Lower lobe of right lung (tissue), 2 donors: Measurements from ENCODE around the gene GALNTL6. TPM values are rescaled to one million over a fixed set of nuclear protein-coding genes. Genes with fewer than 3 reads are reported as not detected.
"Not testable (repeated sequence)": the region's sequence is repeated elsewhere in the genome, so short reads cannot be mapped to it uniquely, and the experiment has no call there.

ENCODE experiments used
- ATAC-seq, 2 donors: fragments of 200-7000 bp; cut with Tn5 transposase; one replicate each; pipeline ENCODE4 v1.9.1; 2020 to 2022; ENCODE audit warnings: mild to moderate bottlenecking in 2 of 2, moderate library complexity in 2 of 2
- DNase-seq: peaks from one replicate; pipeline ENCODE4 v3.0.0-alpha.2; 2020
- H3K27ac ChIP-seq: fragments of 200-600 bp; one replicate; pipeline ENCODE4 v1.8.0; 2022
- H3K27me3 ChIP-seq: fragments of 200-600 bp; one replicate; pipeline ENCODE4 v1.8.0; 2022; ENCODE audit warnings: low read depth
- H3K36me3 ChIP-seq: fragments of 200-600 bp; one replicate; pipeline ENCODE4 v1.8.0; 2022; ENCODE audit warnings: mild to moderate bottlenecking
- H3K4me1 ChIP-seq: fragments of 200-600 bp; one replicate; pipeline ENCODE4 v1.8.0; 2022
- H3K4me3 ChIP-seq: fragments of 200-600 bp; one replicate; pipeline ENCODE4 v1.8.0; 2022; ENCODE audit warnings: mild to moderate bottlenecking
- H3K9me3 ChIP-seq: fragments of 200-600 bp; one replicate; pipeline ENCODE4 v1.8.0; 2022
- intact Hi-C: fragments of 100-400 bp; cut with DNase I; formaldehyde crosslinking; loops from one replicate; pipeline ENCODE4 v1.11.0; 2022
- total RNA-seq: library from RNA; stranded (reverse); fragmentation: NEBNext Ultra II Directional; extraction: Animal tissue kit (Norgen Biotek cat#: 25700); gene quantifications from one replicate; pipeline ENCODE4 v1.2.1, GENCODE V29; 2021
- TF ChIP-seq, protein P1 (sequence below): fragments of 200-600 bp; IDR thresholded peaks from one replicate; pipeline ENCODE4 v1.8.0; 2022; ENCODE audit warnings: antibody characterized with exemption, mild to moderate bottlenecking
- donor health status: DM: no; HTN: yes; CAD: no; lungs with severe emphysema.

GALNTL6 gene
- total RNA-seq, 1 donor from 2014 or later = not detected

DNA sequence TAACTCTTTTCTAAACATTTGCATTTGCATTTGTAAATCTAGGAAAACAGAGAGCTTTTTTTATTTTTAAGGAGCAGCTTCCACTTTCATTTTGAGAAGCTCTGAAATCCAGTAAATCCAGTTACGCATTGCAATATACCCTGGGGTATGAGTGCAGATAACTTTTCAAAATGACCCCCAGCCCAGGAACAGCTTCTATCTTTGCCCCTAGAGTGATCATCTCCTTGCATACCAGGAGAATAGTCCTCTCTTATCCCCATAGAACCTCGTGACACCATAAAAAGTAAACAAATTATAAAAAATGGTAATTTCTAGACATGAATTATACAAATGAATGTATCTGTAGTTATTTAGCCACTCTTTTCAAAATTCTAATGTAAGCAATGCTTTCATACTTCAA is 1063.2 kb downstream of the GALNTL6 start:
- H3K36me3 ChIP-seq = no peaks in the 10 kb centered on the region
- H3K4me3 ChIP-seq = no peak overlapping the region
- ATAC-seq (no peak), DNase-seq (no peak)
- no peak overlapping the region for H3K27ac ChIP-seq
- H3K4me1 ChIP-seq = no peaks in the 10 kb centered on the region
- H3K27me3 ChIP-seq = no peaks in the 10 kb centered on the region
- TF ChIP-seq, protein P1, sequence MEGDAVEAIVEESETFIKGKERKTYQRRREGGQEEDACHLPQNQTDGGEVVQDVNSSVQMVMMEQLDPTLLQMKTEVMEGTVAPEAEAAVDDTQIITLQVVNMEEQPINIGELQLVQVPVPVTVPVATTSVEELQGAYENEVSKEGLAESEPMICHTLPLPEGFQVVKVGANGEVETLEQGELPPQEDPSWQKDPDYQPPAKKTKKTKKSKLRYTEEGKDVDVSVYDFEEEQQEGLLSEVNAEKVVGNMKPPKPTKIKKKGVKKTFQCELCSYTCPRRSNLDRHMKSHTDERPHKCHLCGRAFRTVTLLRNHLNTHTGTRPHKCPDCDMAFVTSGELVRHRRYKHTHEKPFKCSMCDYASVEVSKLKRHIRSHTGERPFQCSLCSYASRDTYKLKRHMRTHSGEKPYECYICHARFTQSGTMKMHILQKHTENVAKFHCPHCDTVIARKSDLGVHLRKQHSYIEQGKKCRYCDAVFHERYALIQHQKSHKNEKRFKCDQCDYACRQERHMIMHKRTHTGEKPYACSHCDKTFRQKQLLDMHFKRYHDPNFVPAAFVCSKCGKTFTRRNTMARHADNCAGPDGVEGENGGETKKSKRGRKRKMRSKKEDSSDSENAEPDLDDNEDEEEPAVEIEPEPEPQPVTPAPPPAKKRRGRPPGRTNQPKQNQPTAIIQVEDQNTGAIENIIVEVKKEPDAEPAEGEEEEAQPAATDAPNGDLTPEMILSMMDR = no peak
- intact Hi-C loops = no loop called here
- no peaks in the 10 kb centered on the region for H3K9me3 ChIP-seq

DNA sequence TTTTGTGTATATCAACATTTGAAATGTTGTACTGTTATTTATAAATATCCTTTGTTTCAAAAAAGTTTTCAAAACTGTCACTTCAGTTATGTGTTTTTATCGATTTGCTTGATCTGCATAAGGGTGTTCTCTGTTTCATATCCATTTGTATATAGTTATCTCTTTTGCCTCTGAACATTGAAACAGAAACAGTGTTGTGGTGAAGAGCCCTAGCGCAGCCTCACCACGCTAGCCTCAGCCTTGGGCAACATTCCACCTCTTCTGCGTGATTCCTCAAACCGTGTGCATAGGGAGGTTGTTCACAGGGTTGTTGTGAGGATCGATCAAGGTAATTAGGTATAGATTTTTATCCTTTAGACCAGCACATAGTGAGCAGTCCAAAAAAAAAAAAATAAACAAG is 1068.4 kb downstream of the GALNTL6 start:
- DNase-seq (no peak), ATAC-seq (no peak)
- H3K4me3 ChIP-seq = no peak overlapping the region
- H3K9me3 ChIP-seq = no peaks in the 10 kb centered on the region
- H3K4me1 ChIP-seq = no peaks in the 10 kb centered on the region
- intact Hi-C loops = no loop called here
- H3K27ac ChIP-seq = no peak overlapping the region
- no peaks in the 10 kb centered on the region for H3K36me3 ChIP-seq
- no peaks in the 10 kb centered on the region for H3K27me3 ChIP-seq
- TF ChIP-seq, protein P1 = no peak

DNA sequence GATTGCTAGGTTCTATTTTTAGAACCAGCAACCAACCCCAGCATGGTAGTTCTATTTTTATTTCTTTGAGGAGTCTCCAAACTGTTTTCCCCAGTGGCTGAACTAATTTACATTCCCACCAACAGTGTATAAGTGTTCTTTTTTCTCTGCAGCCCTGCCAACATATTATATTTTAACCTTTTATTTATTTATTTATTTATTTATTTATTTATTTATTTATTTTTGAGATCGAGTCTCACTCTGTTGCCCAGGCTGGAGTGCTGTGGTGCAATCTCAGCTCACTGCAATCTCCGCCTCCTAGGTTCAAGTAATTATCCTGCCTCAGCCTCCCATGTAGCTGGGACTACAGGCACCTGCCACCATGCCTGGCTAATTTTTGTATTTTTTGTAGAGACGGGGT is 1074.2 kb downstream of the GALNTL6 start:
- not testable (repeated sequence) for ATAC-seq

DNA sequence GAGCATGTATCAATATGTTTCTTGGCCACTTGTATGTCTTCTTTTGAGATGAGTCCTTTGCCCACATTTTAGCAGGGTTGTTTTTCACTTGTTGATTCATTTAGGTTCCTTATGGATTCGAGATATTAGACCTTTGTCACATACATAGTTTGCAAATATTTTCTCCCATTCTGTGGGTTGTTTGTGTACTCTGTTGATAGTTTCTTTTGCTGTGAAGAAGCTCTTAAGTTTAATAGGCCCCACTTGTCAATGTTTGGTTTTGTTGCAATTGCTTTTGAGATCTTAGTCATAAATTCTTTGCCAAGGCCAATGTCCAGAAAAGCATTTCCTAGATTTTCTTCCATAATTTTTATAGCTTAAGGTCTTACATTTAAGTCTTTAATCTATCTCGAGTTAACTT is 1074.8 kb downstream of the GALNTL6 start:
- H3K4me1 ChIP-seq = no peaks in the 10 kb centered on the region
- peak in 1 of 2 donors; percentile 66 for ATAC-seq
- no peaks in the 10 kb centered on the region for H3K9me3 ChIP-seq
- no peaks in the 10 kb centered on the region for H3K27me3 ChIP-seq
- TF ChIP-seq, protein P1 = no peak
- no peak overlapping the region for H3K27ac ChIP-seq
- intact Hi-C loops = no loop called here
- H3K4me3 ChIP-seq = no peak overlapping the region
- DNase-seq = no peak
- H3K36me3 ChIP-seq = no peaks in the 10 kb centered on the region

More for the DNA sequence above, 1074.2 kb downstream of the GALNTL6 start:
- intact Hi-C loops, H3K27ac ChIP-seq, DNase-seq, H3K4me3 ChIP-seq, H3K27me3 ChIP-seq, H3K4me1 ChIP-seq, H3K36me3 ChIP-seq, H3K9me3 ChIP-seq: not testable (repeated sequence)

DNA sequence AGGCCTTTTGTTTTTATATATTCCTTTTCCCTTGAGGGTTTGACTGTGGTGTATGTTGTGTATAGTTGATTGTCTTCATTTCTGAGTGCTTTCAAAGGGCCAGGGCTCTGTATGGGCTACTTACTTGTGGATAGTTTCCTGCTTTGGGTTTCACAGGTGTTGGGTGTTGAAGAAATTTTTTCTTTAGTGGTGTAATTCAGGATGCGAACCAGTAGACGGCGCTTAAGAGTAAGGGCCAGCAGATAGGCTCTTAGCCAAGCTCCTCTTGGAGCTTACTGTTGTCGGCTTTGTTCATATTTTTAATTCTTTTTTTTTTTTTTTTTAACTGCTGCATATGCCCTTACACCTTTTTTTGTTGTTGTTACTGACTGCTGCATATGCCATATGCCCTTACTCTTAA is 1079.1 kb downstream of the GALNTL6 start:
- TF ChIP-seq, protein P1 = no peak
- H3K27me3 ChIP-seq = no peaks in the 10 kb centered on the region
- ATAC-seq (no peak), DNase-seq (no peak)
- intact Hi-C loops = no loop called here
- no peak overlapping the region for H3K4me3 ChIP-seq
- H3K36me3 ChIP-seq = no peaks in the 10 kb centered on the region
- H3K9me3 ChIP-seq = peaks cover 5% of the 10 kb centered on the region
- H3K27ac ChIP-seq = no peak overlapping the region
- no peaks in the 10 kb centered on the region for H3K4me1 ChIP-seq

DNA sequence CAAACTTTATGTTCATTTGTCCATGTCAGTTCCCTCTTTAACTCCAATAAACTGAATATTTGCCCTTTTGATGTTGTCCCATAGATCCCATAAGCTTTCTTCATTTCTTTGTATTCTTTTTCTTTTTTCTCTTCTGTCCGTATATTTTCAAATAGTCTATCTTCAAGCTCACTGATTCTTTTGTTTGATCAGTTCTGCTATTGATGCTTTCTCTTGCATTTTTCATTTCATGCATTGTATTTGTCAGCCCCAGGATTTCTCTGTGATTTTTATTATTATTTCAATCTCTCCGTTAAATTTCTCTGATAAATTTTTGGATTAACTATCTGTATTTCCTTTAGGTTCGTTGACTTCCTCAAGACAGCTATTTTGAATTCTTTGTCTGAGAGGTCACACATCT is 1082.5 kb downstream of the GALNTL6 start:
- DNase-seq (no peak), ATAC-seq (no peak)
- intact Hi-C loops = no loop called here
- Histone ChIP-seq H3K27ac (no peak overlapping the region), H3K36me3 (no peaks in the 10 kb centered on the region), H3K4me1 (no peaks in the 10 kb centered on the region), H3K4me3 (no peak overlapping the region), H3K27me3 (no peaks in the 10 kb centered on the region), H3K9me3 (peaks cover 5% of the 10 kb centered on the region)
- TF ChIP-seq, protein P1 = no peak
